Measurements from ENCODE around the gene FXYD2.
"Not testable (repeated sequence)": the region's sequence is repeated elsewhere in the genome, so short reads cannot be mapped to it uniquely, and the experiment has no call there.

DNA sequence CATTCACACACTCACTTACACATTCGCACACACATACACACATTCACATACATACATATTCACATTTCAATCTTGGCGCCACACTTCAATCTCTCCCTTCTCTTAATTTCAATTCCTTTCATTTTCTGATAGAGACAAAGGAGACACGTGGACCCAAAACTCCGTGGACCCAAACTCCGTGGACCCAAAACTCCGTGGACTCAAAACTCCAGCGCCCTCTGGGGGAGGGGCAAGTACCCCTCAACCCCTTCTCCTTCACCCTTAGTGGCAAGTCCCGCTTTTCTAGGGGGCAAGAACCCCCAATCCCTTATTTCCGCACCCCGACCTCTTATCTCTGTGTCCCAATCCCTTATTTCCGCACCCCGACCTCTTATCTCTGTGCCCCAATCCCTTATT, 14.5 kb downstream of the FXYD2 start:
- not testable (repeated sequence) for TF ChIP-seq YY1 (IDR thresholded peaks at IDR 0.05; ENCODE audit: insufficient read depth, insufficient read length); SUZ12 (IDR thresholded peaks at IDR 0.05; ENCODE audit: extremely low read depth, insufficient read depth, insufficient read length); ZNF274 (IDR thresholded peaks at IDR 0.05; ENCODE audit: low read depth, low read length)
